HG03342 (cell line): ENCODE data around the gene PTEN.

ENCODE experiments used
- ATAC-seq: cut with Tn5 transposase; IDR thresholded peaks from one replicate; pipeline ENCODE4 v1.9.1; 2021; ENCODE audit warnings: mild to moderate bottlenecking, moderate library complexity; ENCODE audit not compliant: unreplicated experiment

The PTEN gene

DNA sequence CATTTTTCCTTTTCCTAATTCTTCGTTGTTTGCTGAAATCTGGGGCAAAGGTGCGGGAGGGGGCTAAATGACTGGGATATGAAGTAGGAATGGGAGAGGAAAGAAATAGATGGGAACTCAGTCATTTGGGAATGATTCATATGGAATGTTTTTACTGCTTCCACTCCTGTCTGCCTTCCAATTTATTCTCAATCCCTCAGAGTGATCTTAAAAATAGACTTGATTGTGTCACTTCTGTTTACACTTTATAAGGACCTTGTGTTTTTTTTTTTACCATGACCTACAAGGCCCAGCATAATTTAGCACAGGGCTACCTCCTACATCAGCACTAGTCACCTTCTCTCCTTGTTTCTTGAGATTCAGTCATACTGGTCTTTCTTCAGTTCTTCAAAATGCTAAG lies 97.9 kb downstream of the PTEN start:
- no peak for ATAC-seq

DNA sequence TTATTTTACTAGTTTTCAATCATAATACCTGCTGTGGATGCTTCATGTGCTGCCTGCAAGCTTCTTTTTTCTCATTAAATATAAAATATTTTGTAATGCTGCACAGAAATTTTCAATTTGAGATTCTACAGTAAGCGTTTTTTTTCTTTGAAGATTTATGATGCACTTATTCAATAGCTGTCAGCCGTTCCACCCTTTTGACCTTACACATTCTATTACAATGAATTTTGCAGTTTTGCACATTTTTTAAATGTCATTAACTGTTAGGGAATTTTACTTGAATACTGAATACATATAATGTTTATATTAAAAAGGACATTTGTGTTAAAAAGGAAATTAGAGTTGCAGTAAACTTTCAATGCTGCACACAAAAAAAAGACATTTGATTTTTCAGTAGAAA lies 103.0 kb downstream of the PTEN start:
- no peak for ATAC-seq

DNA sequence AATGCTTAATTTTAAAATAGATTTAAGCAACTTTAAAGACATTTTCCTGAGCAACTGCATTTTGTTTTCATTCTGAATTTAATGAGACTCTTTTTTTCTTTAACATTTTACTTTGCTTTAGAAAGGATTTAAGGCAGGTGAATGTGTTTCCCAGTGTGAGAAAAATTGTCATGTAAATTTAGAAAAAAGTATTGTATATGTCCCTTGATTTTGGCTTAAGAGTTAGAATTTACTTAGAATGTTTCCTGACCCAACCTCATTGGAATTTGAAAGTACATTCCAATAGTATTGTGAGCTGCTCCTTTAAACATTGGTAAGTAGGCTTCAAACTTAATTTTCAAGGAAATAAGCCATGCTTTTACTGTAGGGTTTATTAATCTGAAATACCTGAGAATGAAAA lies 110.2 kb downstream of the PTEN start:
- no peak for ATAC-seq

DNA sequence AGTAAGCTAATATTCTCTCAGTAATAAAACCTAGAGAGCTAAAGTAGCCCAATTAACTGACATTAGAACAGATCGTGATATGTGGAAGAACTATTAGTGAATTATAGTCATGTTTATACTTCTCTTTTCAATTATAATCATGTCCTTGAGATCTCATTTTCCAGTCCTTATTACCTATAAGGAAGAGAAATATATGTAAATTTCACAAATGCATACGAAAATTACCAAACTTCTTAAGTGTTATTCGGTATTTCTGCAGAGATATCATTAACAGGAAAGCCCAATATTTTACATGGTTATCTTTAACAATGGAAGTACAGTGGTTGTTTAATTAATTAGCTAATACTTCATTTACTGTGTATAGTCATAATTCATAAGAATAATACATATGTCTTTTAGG lies 110.7 kb downstream of the PTEN start:
- no peak for ATAC-seq

DNA sequence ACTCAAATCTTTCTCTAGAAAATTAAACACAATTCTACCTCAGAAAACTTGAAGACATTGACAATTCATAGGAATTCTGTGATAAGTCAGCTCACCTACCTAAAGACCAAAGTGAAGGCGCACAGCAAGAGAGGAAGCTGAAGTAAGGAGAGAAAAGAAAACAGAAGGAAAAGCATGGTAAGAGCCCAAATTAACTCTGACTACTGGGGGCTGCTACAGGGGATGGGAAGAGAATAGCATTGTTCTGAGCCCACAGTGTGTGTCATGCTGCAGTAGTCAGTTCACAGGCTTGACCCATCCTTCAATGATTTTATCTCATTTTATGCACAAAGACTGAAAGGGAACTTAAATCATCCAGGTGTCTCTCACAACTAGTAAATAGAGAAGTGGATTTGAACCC lies 111.3 kb downstream of the PTEN start:
- no peak for ATAC-seq

DNA sequence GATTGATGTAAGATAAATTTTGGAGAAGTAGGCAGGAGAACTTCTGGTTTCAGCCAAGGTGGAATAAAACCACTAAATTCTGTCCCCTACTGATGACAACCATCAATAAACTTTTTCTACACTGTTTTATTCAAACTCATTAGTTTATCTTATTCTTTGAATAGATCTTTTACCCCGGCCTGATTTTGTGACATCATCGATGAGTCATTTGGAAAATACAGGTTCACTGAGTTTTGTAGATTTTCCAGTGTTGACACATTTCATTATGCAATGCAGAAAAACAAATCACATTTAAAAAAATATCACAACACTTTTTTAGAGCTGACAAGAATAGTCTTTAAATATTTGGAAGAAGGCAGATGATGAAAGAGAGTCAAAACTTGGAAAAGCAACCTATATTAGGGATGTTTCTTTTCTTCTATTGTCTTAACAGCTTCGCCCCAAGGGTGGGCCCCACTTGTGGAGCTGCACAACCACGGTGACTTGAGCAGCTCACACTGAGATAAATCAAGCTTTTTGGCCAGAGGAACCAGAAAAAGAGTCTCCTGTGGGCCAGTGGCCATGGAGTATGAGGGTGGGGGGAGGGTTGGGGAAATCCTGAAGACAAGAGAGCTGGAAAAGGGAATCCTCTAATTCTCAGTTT lies 112.8 kb downstream of the PTEN start:
- no peak for ATAC-seq

DNA sequence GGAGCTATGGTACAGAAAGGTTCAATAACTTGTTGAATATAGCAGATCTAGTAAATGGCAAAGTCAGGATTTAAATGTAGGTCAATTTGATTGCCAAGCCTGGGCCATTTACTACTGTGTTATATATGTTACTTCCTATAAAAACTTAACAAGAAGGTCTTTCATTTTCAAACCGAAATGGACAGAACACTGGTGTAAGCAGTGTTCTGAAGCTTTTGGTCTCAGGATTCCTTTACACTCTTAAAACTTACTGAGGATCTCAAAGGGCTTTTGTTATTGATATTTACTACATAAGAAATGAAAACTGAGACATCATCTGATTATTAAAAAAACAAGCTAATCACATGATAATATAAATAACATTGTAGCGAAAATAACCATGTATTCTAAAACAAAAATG lies 114.7 kb downstream of the PTEN start:
- no peak for ATAC-seq

DNA sequence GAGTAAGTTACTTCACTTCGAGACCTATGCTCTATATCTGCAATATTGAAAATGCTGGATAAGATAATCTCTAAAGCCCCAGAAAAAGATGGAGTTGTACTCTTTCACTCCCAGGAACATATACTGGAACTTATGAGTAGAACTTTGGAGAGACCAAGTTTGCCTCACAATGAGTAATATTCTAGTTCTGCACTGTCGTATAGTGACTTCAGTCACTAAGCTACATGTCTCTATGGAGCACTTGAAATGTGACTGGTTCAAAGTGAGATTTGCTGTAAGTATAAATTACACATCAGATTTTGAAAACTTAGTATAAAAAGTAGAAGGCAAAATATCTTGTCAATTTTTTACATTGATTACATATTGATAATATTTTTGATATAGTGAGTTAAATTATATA lies 116.4 kb downstream of the PTEN start:
- ATAC-seq, result no peak

DNA sequence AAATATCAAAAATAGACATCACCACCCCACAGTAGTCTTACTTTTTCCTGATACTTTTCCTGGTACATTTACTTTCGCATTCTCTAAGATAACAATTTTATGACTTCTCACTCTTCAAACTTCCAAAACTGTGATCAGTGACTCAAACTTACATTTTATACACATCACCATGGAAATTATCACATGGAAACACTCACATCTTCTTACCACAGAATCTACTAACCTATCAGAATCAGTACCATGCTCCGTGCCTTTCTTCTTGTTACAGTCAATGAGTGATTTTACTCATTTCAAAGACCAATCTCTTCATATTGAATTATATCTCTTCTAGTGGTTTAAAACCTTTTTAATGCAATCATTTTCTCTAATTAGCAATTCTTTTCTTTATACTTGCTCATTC lies 120.3 kb downstream of the PTEN start:
- ATAC-seq, result no peak

DNA sequence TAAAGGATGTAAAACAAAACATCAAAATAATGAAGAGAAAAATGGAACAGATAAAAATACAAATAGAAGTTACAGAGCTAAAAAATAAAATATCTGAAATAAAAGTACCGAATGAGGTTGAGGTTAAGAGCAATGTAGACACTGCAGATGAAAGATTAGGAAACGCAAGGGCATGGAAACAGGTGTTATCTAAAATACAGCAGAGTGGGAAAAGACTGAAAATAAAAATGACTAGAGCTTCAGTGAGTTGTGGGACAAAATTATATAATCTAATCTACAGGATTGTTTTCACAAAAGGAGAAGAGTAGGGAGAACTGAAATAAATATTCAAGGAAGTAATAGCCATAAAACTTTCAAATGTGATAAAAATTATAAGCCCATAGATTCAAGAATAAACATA lies 123.8 kb downstream of the PTEN start:
- no peak for ATAC-seq

DNA sequence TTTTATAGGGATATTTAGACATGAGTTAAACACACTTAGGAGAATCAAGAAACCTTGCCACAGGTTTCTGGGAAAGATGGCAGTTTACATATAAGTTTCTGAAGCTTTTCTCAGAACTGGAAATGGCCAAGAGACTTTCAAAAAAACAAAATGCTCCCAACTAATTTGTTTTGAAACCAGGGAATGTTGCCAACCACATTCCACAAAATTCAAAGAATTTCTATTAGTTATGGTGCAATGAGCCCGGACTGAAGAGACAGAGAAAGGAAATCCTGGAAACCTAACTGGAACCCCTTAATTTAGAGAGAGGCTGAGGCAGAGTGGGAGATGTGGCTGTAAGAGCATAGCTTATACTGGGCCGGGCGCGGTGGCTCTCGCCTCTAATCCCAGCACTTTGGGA lies 128.5 kb downstream of the PTEN start:
- no peak for ATAC-seq

DNA sequence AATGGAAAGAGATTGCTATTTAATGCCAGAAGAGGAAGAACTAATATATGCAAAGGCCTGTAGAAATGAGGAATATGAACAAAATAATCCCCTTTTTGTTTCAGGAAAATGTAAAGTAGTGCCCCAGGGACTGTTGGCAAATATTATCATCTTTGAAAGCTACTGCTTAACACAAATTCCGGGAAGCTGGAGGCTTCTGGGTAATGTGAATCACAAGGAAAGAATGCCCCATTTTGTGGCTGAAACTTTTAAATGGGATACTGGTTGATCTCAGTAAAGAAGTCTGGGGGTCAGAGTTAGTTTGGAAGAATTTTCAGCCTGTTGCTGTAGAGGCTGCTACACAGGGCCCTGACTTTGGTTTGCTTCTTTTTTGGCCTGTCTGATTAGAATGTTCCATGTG lies 141.0 kb downstream of the PTEN start:
- no peak for ATAC-seq

DNA sequence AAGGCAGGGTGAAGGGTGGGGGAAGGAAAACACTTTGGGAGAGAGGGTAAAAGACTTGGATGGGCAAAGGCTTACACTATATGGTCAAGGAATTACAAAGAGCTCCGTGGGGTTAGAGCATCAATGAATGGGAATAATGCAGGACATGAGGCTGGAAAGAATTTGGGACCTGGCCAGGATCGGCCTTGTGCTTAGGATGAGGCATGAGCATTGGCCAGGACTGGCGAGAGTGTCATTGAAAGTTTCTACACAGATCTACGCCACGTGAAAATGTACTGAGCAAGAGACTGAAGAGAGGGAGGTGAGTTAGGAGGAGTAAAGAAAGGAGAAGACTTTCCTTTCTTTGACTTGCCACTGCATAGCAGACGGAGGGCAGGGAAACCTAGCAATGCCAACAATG lies 142.8 kb downstream of the PTEN start:
- no peak for ATAC-seq

DNA sequence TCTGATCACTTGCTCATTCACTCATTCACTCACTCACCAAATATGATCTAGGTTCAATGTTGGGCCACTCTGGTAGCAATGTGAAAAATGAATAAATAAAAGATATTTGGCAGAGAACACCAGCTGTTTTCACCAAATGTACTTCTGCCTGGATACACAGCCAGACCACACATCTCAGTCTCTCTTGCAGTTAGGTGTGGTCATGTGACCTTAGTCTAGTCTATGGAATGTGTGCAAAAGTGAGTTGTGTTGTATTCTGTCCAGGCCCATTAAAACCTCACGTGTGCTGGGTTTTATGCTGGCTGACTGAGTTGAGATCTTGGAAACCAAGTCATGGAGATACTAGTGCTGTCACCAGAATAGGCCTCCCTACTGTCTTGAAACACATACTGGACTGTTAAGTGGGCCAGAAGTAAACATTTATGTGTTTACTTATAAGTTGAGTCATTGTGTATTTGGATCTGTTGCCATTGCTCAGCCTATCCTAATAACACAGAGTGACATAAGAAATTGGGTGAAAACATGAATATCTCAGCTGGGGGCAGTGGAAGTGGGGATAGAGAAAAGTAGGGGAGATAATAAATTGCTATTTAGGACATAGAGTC lies 145.5 kb downstream of the PTEN start:
- ATAC-seq, result no peak

DNA sequence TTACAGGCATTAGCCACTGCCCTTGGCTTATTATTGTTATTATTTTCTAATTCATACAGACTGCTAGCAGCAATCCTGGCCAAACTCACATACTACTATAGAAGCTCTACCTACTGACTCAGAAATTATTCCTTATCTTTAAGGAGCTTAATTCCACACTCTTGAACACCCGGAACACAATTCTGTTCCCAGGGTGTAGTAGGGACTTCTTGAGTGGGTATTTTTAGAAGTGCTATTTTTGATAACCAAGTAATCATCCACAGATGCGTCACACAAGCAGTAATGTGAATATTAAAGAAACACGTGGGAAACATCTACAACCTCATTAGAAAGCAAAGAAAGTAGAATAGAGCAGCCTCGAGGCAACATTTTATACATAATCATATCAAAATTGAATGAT lies 149.2 kb downstream of the PTEN start:
- ATAC-seq, result no peak

DNA sequence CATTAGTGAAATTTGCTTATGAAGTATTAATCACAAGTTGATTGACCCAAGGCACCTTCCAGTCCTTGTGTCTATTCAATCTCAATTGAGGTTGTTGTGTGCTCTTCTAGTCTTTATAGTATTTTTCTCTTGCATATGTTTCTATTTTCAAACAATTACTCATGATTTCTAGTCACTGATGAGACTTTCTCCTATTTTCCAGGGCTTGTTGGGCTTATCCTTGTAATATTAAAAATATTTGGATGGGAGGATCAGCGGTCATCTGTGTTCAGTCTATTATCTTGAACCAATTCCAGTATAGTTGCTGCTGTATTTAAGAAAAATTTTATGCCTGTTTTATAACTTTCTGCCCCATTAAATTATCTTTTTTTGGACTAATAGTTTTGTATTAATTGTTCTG lies 154.4 kb downstream of the PTEN start:
- ATAC-seq, result no peak

DNA sequence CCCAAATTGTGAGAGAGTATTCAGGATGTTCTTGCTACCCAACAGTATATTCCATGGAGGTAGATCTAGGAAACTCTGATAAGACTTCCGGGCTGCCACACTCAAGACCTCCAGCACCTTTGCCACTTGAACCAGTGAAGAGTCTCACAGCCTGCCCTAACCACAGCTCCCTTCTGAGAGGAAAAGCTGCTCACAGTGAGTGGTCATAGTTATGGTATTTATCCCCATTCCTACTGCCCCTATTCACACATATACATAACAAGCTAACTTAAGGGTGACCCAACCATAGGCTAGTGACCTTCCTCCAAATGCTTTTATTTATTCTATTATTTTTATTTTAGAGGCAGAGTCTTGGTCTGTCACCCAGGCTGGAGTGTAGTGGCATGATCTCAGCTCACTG lies 156.3 kb downstream of the PTEN start:
- no peak for ATAC-seq
